Body of pancreas (tissue), 4 donors: ENCODE measurements around the gene FGFBP3.

Experiments used
- POLR2A ChIP-seq, 3 donors: fragments of 450-650 bp; IDR thresholded peaks; one replicate each; pipeline ENCODE4 v1.6.1; 2016; ENCODE audit warnings: antibody characterized with exemption in 3 of 3, mild to moderate bottlenecking in 2 of 3
- TF ChIP-seq, protein P1 (sequence below), 7 experiments: fragments of 450-650 bp in 4 of 7; fragments of 200-600 bp in 3 of 7; sonication (generic) in 3 of 7; IDR thresholded peaks; one replicate each; pipeline ENCODE4 v1.5.1; 2016 to 2019; ENCODE audit warnings: antibody characterized with exemption in 7 of 7

- TF ChIP-seq, protein P1, sequence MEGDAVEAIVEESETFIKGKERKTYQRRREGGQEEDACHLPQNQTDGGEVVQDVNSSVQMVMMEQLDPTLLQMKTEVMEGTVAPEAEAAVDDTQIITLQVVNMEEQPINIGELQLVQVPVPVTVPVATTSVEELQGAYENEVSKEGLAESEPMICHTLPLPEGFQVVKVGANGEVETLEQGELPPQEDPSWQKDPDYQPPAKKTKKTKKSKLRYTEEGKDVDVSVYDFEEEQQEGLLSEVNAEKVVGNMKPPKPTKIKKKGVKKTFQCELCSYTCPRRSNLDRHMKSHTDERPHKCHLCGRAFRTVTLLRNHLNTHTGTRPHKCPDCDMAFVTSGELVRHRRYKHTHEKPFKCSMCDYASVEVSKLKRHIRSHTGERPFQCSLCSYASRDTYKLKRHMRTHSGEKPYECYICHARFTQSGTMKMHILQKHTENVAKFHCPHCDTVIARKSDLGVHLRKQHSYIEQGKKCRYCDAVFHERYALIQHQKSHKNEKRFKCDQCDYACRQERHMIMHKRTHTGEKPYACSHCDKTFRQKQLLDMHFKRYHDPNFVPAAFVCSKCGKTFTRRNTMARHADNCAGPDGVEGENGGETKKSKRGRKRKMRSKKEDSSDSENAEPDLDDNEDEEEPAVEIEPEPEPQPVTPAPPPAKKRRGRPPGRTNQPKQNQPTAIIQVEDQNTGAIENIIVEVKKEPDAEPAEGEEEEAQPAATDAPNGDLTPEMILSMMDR (IDR thresholded peaks at IDR 0.05): no peak
- no peak for TF ChIP-seq POLR2A (IDR thresholded peaks at IDR 0.05)
Measured at GRCh38 chr10:91953600-91954160, 44.4 kb upstream of the FGFBP3 start.
